Measurements from ENCODE around the gene GARNL3.

- TF ChIP-seq POLR2AphosphoS5 (IDR thresholded peaks at IDR 0.05; ENCODE audit: low read depth, low read length) (no peak), SIN3A (IDR thresholded peaks at IDR 0.05; ENCODE audit: borderline replicate concordance, insufficient read depth, low read length) (no peak)
Measured at GRCh38 chr9:127273326-127273725, 8.8 kb downstream of the GARNL3 start.

All from PFSK-1 (cell line).